Mesenchymal stem cell (in vitro differentiated cells and primary cell): ENCODE results near the gene ALPL.

Source experiments
- DNase-seq: peaks from one replicate; pipeline ENCODE4 v3.0.0-alpha.2; 2013
- H2AFZ ChIP-seq: one replicate; pipeline ENCODE4 v1.6.1; 2013; ENCODE audit warnings: low read depth, mild to moderate bottlenecking, control low read depth, inconsistent platforms, low read length, moderate library complexity
- H2AK5ac ChIP-seq: 2 replicates; pipeline ENCODE4 v1.6.1; 2013; ENCODE audit warnings: low read length, moderate library complexity, mild to moderate bottlenecking, inconsistent platforms; ENCODE audit not compliant: severe bottlenecking
- H2BK120ac ChIP-seq: one replicate; pipeline ENCODE4 v1.6.1; 2013; ENCODE audit warnings: low read depth, mild to moderate bottlenecking, inconsistent platforms, low read length, moderate library complexity
- H2BK12ac ChIP-seq, 2 experiments: one replicate each; pipeline ENCODE4 v1.6.1; 2013; ENCODE audit warnings: inconsistent platforms in 2 of 2, low read length in 2 of 2, mild to moderate bottlenecking in 2 of 2, moderate library complexity in 2 of 2, control low read depth in 1 of 2
- H2BK15ac ChIP-seq: one replicate; pipeline ENCODE4 v1.6.1; 2013; ENCODE audit warnings: mild to moderate bottlenecking, low read depth, inconsistent platforms; ENCODE audit not compliant: poor library complexity, severe bottlenecking
- H2BK5ac ChIP-seq: 2 replicates; pipeline ENCODE4 v1.6.1; 2013; ENCODE audit warnings: low read depth, mild to moderate bottlenecking, low read length, control low read depth, inconsistent platforms; ENCODE audit not compliant: poor library complexity, severe bottlenecking
- H3K14ac ChIP-seq, 2 experiments: one replicate each; pipeline ENCODE4 v1.6.1; 2013; ENCODE audit warnings: inconsistent platforms in 2 of 2, low read length in 2 of 2, control low read depth in 1 of 2, mild to moderate bottlenecking in 1 of 2, moderate library complexity in 1 of 2
- H3K18ac ChIP-seq, 2 experiments: one replicate each; pipeline ENCODE4 v1.6.1; 2013; ENCODE audit warnings: inconsistent platforms in 2 of 2, low read length in 2 of 2, control low read depth in 1 of 2, low read depth in 1 of 2, mild to moderate bottlenecking in 1 of 2
- H3K23ac ChIP-seq, 2 experiments: one replicate each; pipeline ENCODE4 v1.6.1; 2013; ENCODE audit warnings: inconsistent platforms in 2 of 2, low read length in 2 of 2, mild to moderate bottlenecking in 2 of 2, moderate library complexity in 2 of 2, control low read depth in 1 of 2
- H3K27ac ChIP-seq: 2 replicates; pipeline ENCODE4 v1.5.1; 2013; ENCODE audit warnings: mild to moderate bottlenecking, moderate library complexity, low read length, control low read depth, inconsistent platforms; ENCODE audit not compliant: poor library complexity, severe bottlenecking
- H3K27me3 ChIP-seq, 2 experiments: 2 replicates each; pipeline versions ENCODE4 v1.6.1 to v1.7.0; 2013; ENCODE audit warnings: low read length in 2 of 2, mild to moderate bottlenecking in 2 of 2, moderate library complexity in 2 of 2, control low read depth in 1 of 2, inconsistent platforms in 1 of 2; ENCODE audit not compliant: control insufficient read depth in 1 of 2, insufficient read depth in 1 of 2
- H3K36me3 ChIP-seq, 2 experiments: 2 replicates each; pipeline versions ENCODE4 v1.6.1 to v1.7.0; 2013; ENCODE audit warnings: low read length in 2 of 2, control low read depth in 1 of 2, inconsistent platforms in 1 of 2, low read depth in 1 of 2, mild to moderate bottlenecking in 1 of 2; ENCODE audit not compliant: insufficient read depth in 2 of 2, control insufficient read depth in 1 of 2
- H3K4ac ChIP-seq, 2 experiments: one replicate each; pipeline ENCODE4 v1.6.1; 2013; ENCODE audit warnings: inconsistent platforms in 2 of 2, low read length in 2 of 2, mild to moderate bottlenecking in 2 of 2, moderate library complexity in 2 of 2, control low read depth in 1 of 2, low read depth in 1 of 2
- H3K4me1 ChIP-seq: 2 replicates; pipeline ENCODE4 v1.6.1; 2013; ENCODE audit warnings: low read depth, low read length, control low read depth; ENCODE audit not compliant: control insufficient read depth, insufficient read depth
- H3K4me2 ChIP-seq: 2 replicates; pipeline ENCODE4 v1.6.1; 2013; ENCODE audit warnings: low read length, mild to moderate bottlenecking, inconsistent platforms; ENCODE audit not compliant: poor library complexity, severe bottlenecking
- H3K4me3 ChIP-seq, 2 experiments: 2 replicates each; pipeline versions ENCODE4 v1.5.1 to v1.7.0; 2013; ENCODE audit warnings: low read length in 2 of 2, mild to moderate bottlenecking in 2 of 2, control low read depth in 1 of 2, low read depth in 1 of 2; ENCODE audit not compliant: insufficient read depth in 1 of 2
- H3K79me1 ChIP-seq: replicated peaks from 2 replicates; pipeline ENCODE4 v1.6.1; 2013; ENCODE audit warnings: mild to moderate bottlenecking, control low read depth, low read length, inconsistent platforms; ENCODE audit not compliant: poor library complexity, severe bottlenecking
- H3K9ac ChIP-seq: 2 replicates; pipeline ENCODE4 v1.7.0; 2013; ENCODE audit warnings: mild to moderate bottlenecking, low read length, moderate library complexity
- H3K9me3 ChIP-seq: 2 replicates; pipeline ENCODE4 v1.7.0; 2013; ENCODE audit warnings: mild to moderate bottlenecking, low read length; ENCODE audit not compliant: control insufficient read depth
- H4K8ac ChIP-seq: one replicate; pipeline ENCODE4 v1.6.1; 2013; ENCODE audit warnings: inconsistent platforms, mild to moderate bottlenecking, low read length, moderate library complexity
- H4K91ac ChIP-seq: one replicate; pipeline ENCODE4 v1.6.1; 2013; ENCODE audit warnings: mild to moderate bottlenecking, low read length, inconsistent platforms
- WGBS: methylation state at CpG from one replicate; pipeline ENCODE4 v1.1.7; 2013; ENCODE audit warnings: mixed read lengths; 5-methylcytosine and 5-hydroxymethylcytosine counted together

Gene ALPL

GRCh38 chr1:21530368-21531016 is 21.3 kb downstream of the ALPL start:
- H2BK5ac ChIP-seq = no peak overlapping the region
- H3K27ac ChIP-seq = no peak overlapping the region
- H3K4ac ChIP-seq = no peak overlapping the region
- no peak overlapping the region for H3K4me2 ChIP-seq
- H2BK120ac ChIP-seq = no peak overlapping the region
- H3K4me1 ChIP-seq = peaks cover 3% of the 10 kb centered on the region
- no peaks in the 10 kb centered on the region for H3K36me3 ChIP-seq
- no peak overlapping the region for H3K14ac ChIP-seq
- no peak overlapping the region for H3K9ac ChIP-seq
- H2BK15ac ChIP-seq = no peak overlapping the region
- no peak overlapping the region for H3K18ac ChIP-seq
- H3K79me1 ChIP-seq = no peaks in the 10 kb centered on the region
- H3K23ac ChIP-seq = no peak overlapping the region
- H2AK5ac ChIP-seq = no peak overlapping the region
- no peaks in the 10 kb centered on the region for H3K9me3 ChIP-seq
- WGBS = 59% methylated on average over 5 of the region's 7 CpGs
- no peak overlapping the region for H2BK12ac ChIP-seq
- no peak overlapping the region for H3K4me3 ChIP-seq
- DNase-seq = peak; percentile 59
- no peak overlapping the region for H2AFZ ChIP-seq
- peaks cover 0 to 16% of the 10 kb centered on the region in 2 experiments for H3K27me3 ChIP-seq
- H4K91ac ChIP-seq = no peak overlapping the region
- H4K8ac ChIP-seq = no peak overlapping the region

GRCh38 chr1:21531241-21531640 is 22.0 kb downstream of the ALPL start:
- WGBS = 98% methylated on average over 5 of the region's 5 CpGs
- Histone ChIP-seq H3K4me1 (peaks cover 3% of the 10 kb centered on the region), H3K27me3 (peaks cover 0 to 16% of the 10 kb centered on the region in 2 experiments), H4K91ac (no peak overlapping the region), H2BK15ac (no peak overlapping the region), H3K14ac (no peak overlapping the region), H2BK5ac (no peak overlapping the region), H3K4me2 (no peak overlapping the region), H3K79me1 (no peaks in the 10 kb centered on the region), H2AFZ (no peak overlapping the region), H3K18ac (no peak overlapping the region), H2BK12ac (no peak overlapping the region), H3K4me3 (no peak overlapping the region), H2BK120ac (no peak overlapping the region), H4K8ac (no peak overlapping the region), H3K36me3 (no peaks in the 10 kb centered on the region), H3K23ac (no peak overlapping the region), H3K27ac (no peak overlapping the region), H3K9me3 (no peaks in the 10 kb centered on the region), H3K9ac (no peak overlapping the region), H2AK5ac (no peak overlapping the region), H3K4ac (no peak overlapping the region)
- no peak for DNase-seq

GRCh38 chr1:21532496-21532895 is 23.3 kb downstream of the ALPL start:
- Histone ChIP-seq H3K4me1 (peaks cover 7% of the 10 kb centered on the region), H2AK5ac (no peak overlapping the region), H3K18ac (no peak overlapping the region), H3K23ac (no peak overlapping the region), H3K36me3 (no peaks in the 10 kb centered on the region), H4K8ac (no peak overlapping the region), H3K27ac (no peak overlapping the region), H3K4ac (no peak overlapping the region), H2BK120ac (no peak overlapping the region), H3K4me3 (no peak overlapping the region), H3K4me2 (no peak overlapping the region), H2BK12ac (no peak overlapping the region), H2BK5ac (no peak overlapping the region), H3K27me3 (peaks cover 0 to 16% of the 10 kb centered on the region in 2 experiments), H3K14ac (no peak overlapping the region), H2AFZ (no peak overlapping the region), H3K9ac (no peak overlapping the region), H2BK15ac (no peak overlapping the region), H4K91ac (no peak overlapping the region), H3K9me3 (no peaks in the 10 kb centered on the region), H3K79me1 (no peaks in the 10 kb centered on the region)
- 99% methylated on average over 3 of the region's 3 CpGs for WGBS
- DNase-seq = no peak

GRCh38 chr1:21532992-21533534 is 23.8 kb downstream of the ALPL start:
- Histone ChIP-seq H3K23ac (no peak overlapping the region), H3K27me3 (peaks cover 0 to 22% of the 10 kb centered on the region in 2 experiments), H4K91ac (no peak overlapping the region), H3K18ac (no peak overlapping the region), H3K9ac (no peak overlapping the region), H3K36me3 (no peaks in the 10 kb centered on the region), H3K14ac (no peak overlapping the region), H4K8ac (no peak overlapping the region), H3K4me3 (no peak overlapping the region), H3K79me1 (no peaks in the 10 kb centered on the region), H3K4me1 (peaks cover 10% of the 10 kb centered on the region), H2BK5ac (no peak overlapping the region), H2AFZ (no peak overlapping the region), H2BK15ac (no peak overlapping the region), H2BK12ac (no peak overlapping the region), H2AK5ac (no peak overlapping the region), H3K9me3 (no peaks in the 10 kb centered on the region), H3K4ac (no peak overlapping the region), H3K27ac (no peak overlapping the region), H3K4me2 (no peak overlapping the region), H2BK120ac (no peak overlapping the region)
- DNase-seq = no peak
- 100% methylated on average over 4 of the region's 4 CpGs for WGBS
